HAP-1 (cell line): ENCODE data around the gene GPC3.

Experiments
- DNase-seq, 2 experiments: peaks; one replicate each; pipeline ENCODE4 v3.0.0-alpha.2; 2016 to 2020; ENCODE audit warnings: low spot score in 2 of 2
- H3K27me3 ChIP-seq: fragments of 250-450 bp; sonication (Bioruptor Pico); 2 replicates; pipeline ENCODE4 v1.5.1; 2020; ENCODE audit warnings: low read depth, mild to moderate bottlenecking, moderate library complexity
- H3K36me3 ChIP-seq: fragments of 250-450 bp; sonication (Bioruptor Pico); replicated peaks from 2 replicates; pipeline ENCODE4 v1.5.1; 2020; ENCODE audit warnings: mild to moderate bottlenecking
- H3K4me1 ChIP-seq: fragments of 250-450 bp; sonication (Bioruptor Pico); 2 replicates; pipeline ENCODE4 v1.5.1; 2020; ENCODE audit warnings: mild to moderate bottlenecking
- H3K4me3 ChIP-seq: fragments of 250-450 bp; sonication (Bioruptor Pico); 2 replicates; pipeline ENCODE4 v1.5.1; 2020; ENCODE audit warnings: mild to moderate bottlenecking, moderate library complexity
- H3K9me3 ChIP-seq: fragments of 250-450 bp; sonication (Bioruptor Pico); 2 replicates; pipeline ENCODE4 v1.5.1; 2020; ENCODE audit warnings: mild to moderate bottlenecking, moderate library complexity
- in situ Hi-C: fragments of 300-500 bp; cut with MboI; formaldehyde crosslinking; loops from 3 replicates; pipeline ENCODE4 v1.14.3; 2020; ENCODE audit warnings: low sequenced_read_pairs, inconsistent platforms, mixed read lengths

The GPC3 gene

DNA sequence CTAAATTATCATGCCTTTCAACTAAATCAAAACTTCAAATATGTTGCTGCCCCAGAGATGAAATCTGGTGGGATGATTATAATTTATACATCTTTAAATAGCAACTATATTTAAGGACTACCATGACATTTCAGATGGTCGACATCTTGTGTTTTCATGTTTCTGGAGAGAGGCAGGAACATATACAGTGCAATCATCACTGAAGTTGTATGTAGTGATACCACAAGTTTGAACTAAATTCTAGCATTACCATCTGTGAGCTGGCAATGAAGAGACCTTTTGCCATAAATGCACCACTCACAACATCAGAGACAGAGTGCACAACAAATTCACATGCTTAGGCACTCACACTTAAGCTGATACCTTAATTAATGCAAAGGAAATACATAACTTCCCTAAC lies 373.7 kb downstream of the GPC3 start:
- Histone ChIP-seq H3K36me3 (peaks cover 6% of the 10 kb centered on the region; the same call in 1 of the 2 replicates), H3K4me1 (peaks cover 22% of the 10 kb centered on the region), H3K9me3 (peaks cover 2% of the 10 kb centered on the region), H3K4me3 (no peak overlapping the region), H3K27me3 (no peaks in the 10 kb centered on the region)
- no peak for DNase-seq
- in situ Hi-C loops: no loop called here

DNA sequence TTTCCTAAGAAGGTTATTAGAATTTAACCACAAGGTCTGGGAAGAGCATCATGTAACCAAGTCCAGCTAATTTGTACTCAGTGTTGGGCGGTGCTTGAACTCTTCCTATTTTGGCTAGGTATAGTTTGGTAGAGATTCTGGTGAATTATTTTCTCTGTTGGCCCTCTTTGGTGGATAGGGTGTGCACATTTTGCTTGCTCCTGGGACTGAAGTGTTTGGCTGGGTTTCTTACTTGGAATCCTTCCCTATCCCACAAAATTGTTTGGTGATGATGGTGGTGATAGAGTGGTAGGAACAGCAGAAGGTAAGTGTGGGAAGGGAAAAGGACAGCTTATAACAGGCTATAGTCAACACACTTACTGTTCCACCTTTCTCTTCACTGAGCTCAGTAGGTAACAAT lies 375.3 kb downstream of the GPC3 start:
- DNase-seq: no peak
- Histone ChIP-seq H3K27me3 (no peaks in the 10 kb centered on the region), H3K9me3 (no peaks in the 10 kb centered on the region; the same call in 1 of the 2 replicates), H3K4me3 (no peak overlapping the region), H3K4me1 (peaks cover 22% of the 10 kb centered on the region), H3K36me3 (peaks cover 6% of the 10 kb centered on the region; the same call in 1 of the 2 replicates)
- in situ Hi-C loops: no loop called here

DNA sequence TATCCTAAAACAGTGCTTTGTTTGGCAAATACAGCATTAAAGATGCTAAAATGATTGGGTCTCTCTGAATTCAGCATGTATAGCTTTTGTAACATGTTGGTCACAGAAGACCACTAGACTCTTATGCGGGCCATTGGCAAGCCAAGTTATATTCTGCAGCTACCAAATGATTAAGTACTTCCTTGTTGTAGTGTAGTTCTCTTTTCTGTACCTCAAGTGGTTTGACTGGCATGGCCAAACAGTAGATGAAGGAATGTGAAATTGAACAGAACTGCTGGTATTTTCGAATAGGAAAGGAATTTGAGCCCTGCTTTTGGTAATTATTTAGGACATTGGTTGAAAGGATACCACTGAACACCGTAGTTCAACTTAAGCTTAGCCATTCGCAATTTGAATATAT lies 376.2 kb downstream of the GPC3 start:
- Histone ChIP-seq H3K9me3 (no peaks in the 10 kb centered on the region), H3K27me3 (no peaks in the 10 kb centered on the region), H3K4me1 (peaks cover 25% of the 10 kb centered on the region), H3K4me3 (no peak overlapping the region), H3K36me3 (peaks cover 6% of the 10 kb centered on the region; the same call in 1 of the 2 replicates)
- in situ Hi-C loops: no loop called here
- no peak for DNase-seq

DNA sequence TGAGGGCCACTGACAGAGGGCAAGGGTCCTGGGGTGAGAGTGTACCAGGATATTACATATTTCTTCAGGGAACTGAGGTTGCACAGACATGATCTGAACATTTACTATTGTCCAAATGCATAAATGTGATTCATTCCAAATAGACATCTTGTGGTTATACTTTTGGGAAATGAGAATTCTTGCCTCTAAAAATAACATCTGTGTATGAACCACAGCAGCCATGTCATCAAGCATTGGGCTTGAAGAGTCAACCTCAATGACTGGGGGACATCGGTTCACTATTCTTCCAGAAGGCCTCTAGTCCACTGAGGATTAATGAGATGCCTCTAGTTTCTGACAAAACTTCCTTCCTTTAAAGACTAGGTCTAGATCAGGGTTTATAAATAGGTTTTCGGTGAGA lies 377.0 kb downstream of the GPC3 start:
- in situ Hi-C loops: no loop called here
- H3K36me3 ChIP-seq: peaks cover 6% of the 10 kb centered on the region; the same call in 1 of the 2 replicates
- H3K27me3 ChIP-seq: no peaks in the 10 kb centered on the region
- H3K9me3 ChIP-seq: no peaks in the 10 kb centered on the region
- peaks cover 25% of the 10 kb centered on the region for H3K4me1 ChIP-seq
- DNase-seq: no peak
- H3K4me3 ChIP-seq: no peak overlapping the region

DNA sequence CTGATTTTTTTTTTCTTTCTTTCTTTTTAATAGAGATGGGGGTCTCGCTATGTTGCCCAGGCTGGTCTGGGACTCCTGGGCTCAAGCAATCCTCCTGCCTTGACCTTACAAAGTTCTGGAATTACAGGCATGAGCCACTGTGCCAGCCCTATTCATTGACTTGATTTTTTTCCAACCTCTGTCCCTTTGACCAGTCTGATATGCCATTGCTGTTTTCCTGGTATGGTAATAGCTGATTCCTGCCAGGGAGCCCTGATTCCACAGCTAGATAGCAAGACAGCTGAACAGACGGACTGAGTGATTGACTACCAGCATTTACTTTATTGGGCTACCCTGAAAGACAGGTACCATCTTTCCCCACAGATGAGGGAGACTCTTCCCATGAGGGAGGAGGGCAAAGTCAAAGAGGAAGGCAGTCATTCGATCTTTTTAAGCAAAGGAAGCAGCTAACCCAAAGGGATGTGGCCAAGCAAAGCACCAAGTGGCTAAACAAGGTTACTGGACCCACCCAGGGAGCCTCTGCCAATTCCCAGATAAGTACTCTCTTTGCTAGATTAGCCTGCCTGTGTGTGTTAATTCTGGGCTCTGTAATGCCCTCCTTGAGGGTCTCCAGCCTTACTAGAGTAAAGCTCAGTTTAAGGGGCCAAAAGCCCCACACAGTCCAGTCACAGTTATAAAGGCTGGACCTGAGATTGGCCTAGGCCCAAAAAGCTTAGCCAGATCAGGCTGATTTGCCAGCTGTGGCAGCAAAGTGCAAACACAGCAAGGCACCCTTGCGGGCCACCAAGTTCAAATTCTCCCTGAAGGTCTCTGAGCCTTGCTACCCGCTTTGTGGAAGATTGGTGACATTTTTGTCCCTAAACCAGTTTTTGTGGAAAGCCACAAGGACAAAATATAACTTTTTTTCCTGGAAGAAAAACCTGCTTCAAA lies 377.7 kb downstream of the GPC3 start:
- Histone ChIP-seq H3K36me3 (peaks cover 6% of the 10 kb centered on the region; the same call in 1 of the 2 replicates), H3K27me3 (no peaks in the 10 kb centered on the region), H3K4me3 (no peak overlapping the region), H3K9me3 (no peaks in the 10 kb centered on the region), H3K4me1 (peaks cover 21% of the 10 kb centered on the region)
- in situ Hi-C loops: no loop called here
- DNase-seq: no peak

DNA sequence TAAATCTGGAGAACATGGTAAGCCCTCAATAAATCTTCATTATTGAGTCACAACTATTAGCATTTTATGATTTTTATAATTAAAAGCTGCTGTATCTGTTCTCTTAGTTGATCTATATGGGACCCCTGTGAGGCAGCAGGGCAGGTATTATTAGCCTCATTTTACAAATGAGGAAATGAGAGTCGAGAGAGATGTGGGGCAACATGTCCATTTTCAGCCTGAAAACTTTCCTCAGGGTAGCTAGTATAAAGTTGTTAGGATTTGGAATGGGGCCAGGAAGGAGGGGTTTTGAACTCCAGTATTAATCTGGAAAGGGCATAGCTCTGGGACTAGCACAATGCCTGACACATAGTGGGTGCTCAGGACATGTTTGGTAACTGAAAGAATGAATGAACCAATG lies 378.4 kb downstream of the GPC3 start:
- in situ Hi-C loops: no loop called here
- H3K4me3 ChIP-seq: no peak overlapping the region
- H3K27me3 ChIP-seq: no peaks in the 10 kb centered on the region
- H3K9me3 ChIP-seq: no peaks in the 10 kb centered on the region
- H3K4me1 ChIP-seq: peaks cover 20% of the 10 kb centered on the region
- peaks cover 6% of the 10 kb centered on the region; the same call in 1 of the 2 replicates for H3K36me3 ChIP-seq
- no peak for DNase-seq

DNA sequence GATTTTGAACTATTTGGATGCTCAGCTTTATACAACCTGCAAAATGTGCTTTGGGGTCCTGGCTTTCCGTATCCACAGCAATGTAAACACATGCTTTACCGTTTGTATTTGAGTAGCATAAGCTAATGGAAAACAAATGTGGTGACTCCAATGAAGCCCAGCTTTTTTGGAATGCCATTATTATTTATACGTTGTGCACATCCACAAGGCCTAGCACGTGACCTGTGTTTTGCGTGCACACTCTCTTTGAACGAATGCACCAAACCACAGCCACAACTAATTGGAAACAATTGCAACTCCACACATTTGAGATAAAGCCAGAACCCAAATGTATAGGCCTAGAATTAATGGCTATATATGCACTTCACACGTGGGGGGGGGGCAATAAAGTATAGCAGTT lies 380.6 kb downstream of the GPC3 start:
- H3K4me3 ChIP-seq: no peak overlapping the region
- H3K9me3 ChIP-seq: no peaks in the 10 kb centered on the region
- H3K36me3 ChIP-seq: no peaks in the 10 kb centered on the region
- no peak for DNase-seq
- H3K4me1 ChIP-seq: peaks cover 25% of the 10 kb centered on the region
- H3K27me3 ChIP-seq: no peaks in the 10 kb centered on the region
- in situ Hi-C loops: no loop called here

DNA sequence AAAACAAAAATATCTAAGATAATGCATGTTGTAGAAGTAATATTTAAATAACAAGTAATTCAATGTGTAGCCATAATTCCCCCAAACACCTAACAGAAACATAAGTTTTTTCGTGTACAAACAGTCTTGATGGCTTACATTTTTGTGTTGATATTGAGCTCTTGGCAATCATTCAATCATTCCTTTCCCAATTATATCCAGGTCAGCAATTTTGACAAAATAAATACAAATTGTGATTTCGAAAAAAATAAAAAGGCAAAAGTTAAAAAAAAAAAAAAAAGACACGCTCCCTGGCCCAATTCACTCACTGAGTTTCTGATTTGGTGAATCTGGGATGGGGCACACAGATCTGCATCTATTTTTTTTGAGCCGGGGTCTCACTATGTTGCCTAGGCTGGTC lies 382.5 kb downstream of the GPC3 start:
- in situ Hi-C loops: no loop called here
- Histone ChIP-seq H3K4me3 (no peak overlapping the region), H3K27me3 (no peaks in the 10 kb centered on the region), H3K4me1 (peaks cover 41% of the 10 kb centered on the region), H3K36me3 (no peaks in the 10 kb centered on the region), H3K9me3 (no peaks in the 10 kb centered on the region)
- no peak for DNase-seq

DNA sequence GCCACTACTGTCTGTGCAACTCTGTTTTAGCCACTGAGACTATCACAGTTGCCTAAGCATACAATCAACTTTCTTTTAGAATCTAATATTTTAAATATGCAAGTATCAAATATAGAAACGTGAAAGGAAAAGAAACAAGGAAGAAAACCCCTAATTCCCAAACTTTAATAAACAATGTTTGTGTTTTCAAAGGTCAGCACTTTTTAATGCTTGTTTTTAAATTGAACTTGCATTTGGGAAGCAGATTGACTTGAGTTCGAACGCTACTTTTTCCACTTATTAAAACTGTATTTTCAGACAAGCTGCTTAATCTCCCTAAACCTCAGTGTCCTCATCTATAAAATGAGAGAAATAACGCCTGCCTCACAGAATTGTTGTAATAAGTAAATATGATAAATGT lies 384.3 kb downstream of the GPC3 start:
- Histone ChIP-seq H3K4me1 (peaks cover 41% of the 10 kb centered on the region), H3K9me3 (no peaks in the 10 kb centered on the region), H3K4me3 (no peak overlapping the region), H3K36me3 (peaks cover 3% of the 10 kb centered on the region; the same call in 1 of the 2 replicates), H3K27me3 (no peaks in the 10 kb centered on the region)
- DNase-seq: no peak
- in situ Hi-C loops: no loop called here

DNA sequence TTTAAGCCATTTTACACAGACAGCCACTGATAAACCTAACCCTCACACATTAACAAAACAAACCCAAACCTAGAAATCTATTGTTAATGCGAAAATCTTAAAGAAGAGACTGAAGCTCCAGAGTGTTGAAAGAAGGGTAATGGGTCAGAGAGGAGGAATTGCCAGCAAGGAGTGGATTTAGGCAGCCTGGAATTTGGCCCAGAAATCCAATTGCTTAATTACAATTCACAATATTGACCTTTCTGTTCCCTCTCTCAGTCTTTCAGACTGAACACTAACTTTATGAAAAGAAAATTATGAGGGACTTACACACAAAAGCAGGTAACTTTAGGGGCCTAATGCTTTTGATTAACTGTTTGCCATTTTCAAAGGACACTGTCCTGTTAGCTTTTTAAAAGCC lies 384.9 kb downstream of the GPC3 start:
- Histone ChIP-seq H3K36me3 (peaks cover 8% of the 10 kb centered on the region; the same call in 1 of the 2 replicates), H3K27me3 (no peaks in the 10 kb centered on the region), H3K4me1 (peaks cover 41% of the 10 kb centered on the region), H3K9me3 (no peaks in the 10 kb centered on the region), H3K4me3 (no peak overlapping the region)
- in situ Hi-C loops: no loop called here
- DNase-seq: peak; percentile 63 to 94

DNA sequence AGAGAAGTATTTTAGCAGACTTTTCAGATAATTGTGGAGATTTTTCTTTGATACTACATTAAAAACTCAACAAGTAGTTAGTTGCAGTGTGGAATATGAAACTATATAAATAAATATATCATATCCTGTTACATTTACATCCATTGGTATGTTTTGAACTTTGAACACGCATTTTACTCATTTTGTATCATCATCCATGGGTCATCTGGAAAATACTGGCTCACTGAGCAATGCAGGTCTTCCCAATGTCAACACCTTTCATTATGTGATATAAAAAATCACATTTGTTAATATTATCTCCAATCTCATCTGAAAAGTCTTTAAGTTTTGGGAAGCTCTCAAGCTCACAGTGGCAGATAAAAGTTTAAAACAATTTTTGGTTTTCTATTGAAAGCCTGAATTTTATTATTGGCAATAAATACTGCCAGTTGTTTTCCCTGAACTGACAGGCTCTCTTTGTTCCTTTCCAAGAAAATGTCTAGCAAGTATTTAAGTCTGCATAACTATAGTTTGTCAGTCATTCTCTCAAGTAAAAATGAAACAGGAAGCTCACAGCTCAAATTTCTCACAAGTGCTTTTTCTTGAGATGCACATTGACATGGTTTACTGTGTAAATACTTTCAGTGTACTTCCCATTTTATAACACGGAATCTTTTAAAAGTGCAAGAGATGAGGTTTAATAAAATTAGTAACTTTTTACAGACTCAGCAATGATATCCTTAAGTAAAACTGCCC lies 386.6 kb downstream of the GPC3 start:
- Histone ChIP-seq H3K4me1 (peaks cover 37% of the 10 kb centered on the region), H3K4me3 (no peak overlapping the region), H3K27me3 (no peaks in the 10 kb centered on the region), H3K9me3 (no peaks in the 10 kb centered on the region), H3K36me3 (peaks cover 8% of the 10 kb centered on the region)
- peak in 1 of 2 experiments; percentile 79 for DNase-seq
- in situ Hi-C loops: no loop called here

DNA sequence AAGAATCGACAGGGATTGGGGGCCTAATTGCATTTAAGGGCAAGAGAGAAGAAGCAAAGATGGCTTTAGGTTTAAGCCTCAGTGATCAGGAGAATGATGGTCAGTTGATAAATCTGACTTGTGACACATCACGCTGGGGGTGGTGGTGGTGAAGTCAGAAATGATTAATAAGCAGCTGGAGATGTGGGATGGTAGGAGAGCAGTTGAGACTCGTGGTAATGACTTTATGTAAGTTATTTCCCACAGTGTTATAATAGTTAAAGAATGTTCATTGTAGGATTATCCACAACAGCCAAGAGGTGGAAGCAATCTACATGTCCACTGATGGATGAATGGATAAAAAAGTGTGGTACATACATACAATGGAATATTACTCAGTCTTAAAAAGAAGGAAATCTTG lies 391.2 kb downstream of the GPC3 start:
- Histone ChIP-seq H3K4me1 (peaks cover 9% of the 10 kb centered on the region), H3K27me3 (no peaks in the 10 kb centered on the region), H3K4me3 (no peak overlapping the region), H3K36me3 (peaks cover 24% of the 10 kb centered on the region), H3K9me3 (no peaks in the 10 kb centered on the region)
- in situ Hi-C loops: no loop called here
- DNase-seq: no peak

DNA sequence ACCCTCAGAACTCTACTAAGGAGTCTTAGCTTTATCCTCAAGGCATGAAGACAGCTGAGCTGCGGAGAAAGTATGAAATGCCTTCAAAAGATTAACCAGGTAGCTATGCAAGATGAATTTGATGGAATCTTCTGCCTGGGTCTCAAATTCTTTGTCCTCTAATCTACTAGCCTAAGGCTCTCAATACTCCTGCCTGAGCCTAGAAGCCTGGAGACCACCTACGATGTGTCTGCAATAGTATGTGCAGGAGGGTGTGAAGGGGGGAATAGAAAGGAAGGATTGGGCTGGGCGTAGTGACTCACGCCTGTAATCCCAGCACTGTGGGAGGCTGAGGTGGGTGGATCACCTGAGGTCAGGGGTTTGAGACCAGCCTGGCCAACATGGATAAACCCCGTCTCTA lies 391.9 kb downstream of the GPC3 start:
- in situ Hi-C loops: no loop called here
- H3K36me3 ChIP-seq: peaks cover 26% of the 10 kb centered on the region
- no peaks in the 10 kb centered on the region for H3K27me3 ChIP-seq
- no peak for DNase-seq
- H3K4me1 ChIP-seq: peaks cover 3% of the 10 kb centered on the region
- no peak overlapping the region for H3K4me3 ChIP-seq
- H3K9me3 ChIP-seq: no peaks in the 10 kb centered on the region
